Parathyroid adenoma (tissue), 2 donors: ENCODE data around the gene MAN2B2.

Source experiments
- H2AFZ ChIP-seq: fragments of 300-600 bp; sonication (generic); one replicate; pipeline ENCODE4 v1.7.0; 2017; ENCODE audit warnings: antibody characterized with exemption, mild to moderate bottlenecking
- H3K27ac ChIP-seq: fragments of 300-600 bp; sonication (generic); one replicate; pipeline ENCODE4 v1.7.0; 2017
- H3K27me3 ChIP-seq: fragments of 300-600 bp; sonication (generic); one replicate; pipeline ENCODE4 v1.7.0; 2017; ENCODE audit warnings: low read length; ENCODE audit not compliant: control insufficient read depth, insufficient read depth
- H3K36me3 ChIP-seq: fragments of 300-600 bp; sonication (generic); one replicate; pipeline ENCODE4 v1.7.0; 2017; ENCODE audit warnings: low read length; ENCODE audit not compliant: control insufficient read depth, insufficient read depth
- H3K4me1 ChIP-seq: fragments of 300-600 bp; sonication (generic); one replicate; pipeline ENCODE4 v1.7.0; 2017; ENCODE audit warnings: control low read depth
- H3K4me2 ChIP-seq: fragments of 300-600 bp; sonication (generic); one replicate; pipeline ENCODE4 v1.7.0; 2017; ENCODE audit warnings: low read length
- H3K4me3 ChIP-seq: fragments of 300-600 bp; sonication (generic); one replicate; pipeline ENCODE4 v1.7.0; 2017; ENCODE audit warnings: low read depth, low read length
- H3K79me2 ChIP-seq: fragments of 300-600 bp; sonication (generic); one replicate; pipeline ENCODE4 v1.7.0; 2017; ENCODE audit warnings: control low read depth
- H3K9ac ChIP-seq: fragments of 300-600 bp; sonication (generic); one replicate; pipeline ENCODE4 v1.7.0; 2017; ENCODE audit warnings: mild to moderate bottlenecking
- H3K9me3 ChIP-seq: fragments of 300-600 bp; sonication (generic); one replicate; pipeline ENCODE4 v1.7.0; 2017; ENCODE audit warnings: low read length; ENCODE audit not compliant: control insufficient read depth
- CTCF ChIP-seq: fragments of 300-600 bp; sonication (generic); IDR thresholded peaks from one replicate; pipeline ENCODE4 v1.7.0; 2017; ENCODE audit warnings: antibody characterized with exemption, mild to moderate bottlenecking
- donor health status: primary hyperparathyroidism.

The MAN2B2 gene

GRCh38 chr4:6527683-6528595 is 47.0 kb upstream of the MAN2B2 start:
- Histone ChIP-seq H3K4me3 (no peak overlapping the region), H3K79me2 (no peaks in the 10 kb centered on the region), H2AFZ (no peak overlapping the region), H3K9ac (no peak overlapping the region), H3K27ac (no peak overlapping the region), H3K27me3 (no peaks in the 10 kb centered on the region), H3K36me3 (no peaks in the 10 kb centered on the region), H3K9me3 (no peaks in the 10 kb centered on the region), H3K4me1 (no peaks in the 10 kb centered on the region), H3K4me2 (no peak overlapping the region)
- no peak for TF ChIP-seq CTCF

GRCh38 chr4:6529021-6529420 is 46.0 kb upstream of the MAN2B2 start:
- TF ChIP-seq CTCF: no peak
- Histone ChIP-seq H2AFZ (no peak overlapping the region), H3K4me1 (no peaks in the 10 kb centered on the region), H3K27me3 (no peaks in the 10 kb centered on the region), H3K4me2 (no peak overlapping the region), H3K36me3 (no peaks in the 10 kb centered on the region), H3K79me2 (no peaks in the 10 kb centered on the region), H3K4me3 (no peak overlapping the region), H3K9me3 (no peaks in the 10 kb centered on the region), H3K27ac (no peak overlapping the region), H3K9ac (no peak overlapping the region)

- Histone ChIP-seq H3K4me3 (no peak overlapping the region), H2AFZ (no peak overlapping the region), H3K4me1 (no peaks in the 10 kb centered on the region), H3K4me2 (no peak overlapping the region), H3K9ac (no peak overlapping the region), H3K27ac (no peak overlapping the region), H3K79me2 (no peaks in the 10 kb centered on the region), H3K9me3 (no peaks in the 10 kb centered on the region), H3K27me3 (no peaks in the 10 kb centered on the region), H3K36me3 (no peaks in the 10 kb centered on the region)
- no peak for TF ChIP-seq CTCF
These were observed 44.7 kb upstream of the MAN2B2 start for GRCh38 chr4:6530301-6530700.

- no peak overlapping the region for H3K27ac ChIP-seq
- H3K4me1 ChIP-seq: no peaks in the 10 kb centered on the region
- H3K36me3 ChIP-seq: no peaks in the 10 kb centered on the region
- H2AFZ ChIP-seq: no peak overlapping the region
- no peak overlapping the region for H3K4me3 ChIP-seq
- no peaks in the 10 kb centered on the region for H3K9me3 ChIP-seq
- no peak for TF ChIP-seq CTCF
- H3K4me2 ChIP-seq: no peak overlapping the region
- no peaks in the 10 kb centered on the region for H3K27me3 ChIP-seq
- no peaks in the 10 kb centered on the region for H3K79me2 ChIP-seq
- no peak overlapping the region for H3K9ac ChIP-seq
These were observed 44.0 kb upstream of the MAN2B2 start for GRCh38 chr4:6530964-6531363.

- Histone ChIP-seq H3K4me3 (no peak overlapping the region), H3K9me3 (no peaks in the 10 kb centered on the region), H3K27ac (no peak overlapping the region), H3K9ac (no peak overlapping the region), H3K36me3 (no peaks in the 10 kb centered on the region), H3K4me1 (no peaks in the 10 kb centered on the region), H3K79me2 (no peaks in the 10 kb centered on the region), H3K4me2 (no peak overlapping the region), H2AFZ (no peak overlapping the region), H3K27me3 (no peaks in the 10 kb centered on the region)
- no peak for TF ChIP-seq CTCF
These were observed 42.9 kb upstream of the MAN2B2 start for GRCh38 chr4:6532102-6532501.
